Spleen (tissue), 7 donors: ENCODE measurements around the gene ANKAR.

Source experiments
- POLR2A ChIP-seq, 3 donors: fragments of 450-650 bp; IDR thresholded peaks; one replicate each; pipeline ENCODE4 v1.5.1; 2017; ENCODE audit warnings: antibody characterized with exemption in 3 of 3, mild to moderate bottlenecking in 1 of 3
- POLR2AphosphoS5 ChIP-seq, 3 donors: sonication (generic); formaldehyde crosslinking; IDR thresholded peaks; one replicate each; pipeline ENCODE4 v1.5.1; 2017; ENCODE audit warnings: antibody characterized with exemption in 3 of 3
- TF ChIP-seq, protein P1 (sequence below), 11 experiments: fragments of 200-600 bp in 7 of 11; fragments of 450-650 bp in 4 of 11; sonication (generic) in 4 of 11; IDR thresholded peaks in 8 of 11; conservative IDR thresholded peaks in 3 of 11; 1 replicate in 7 of 11; 2 replicates in 4 of 11; pipeline versions ENCODE4 v1.4.0 to v1.8.0; 2016 to 2021; ENCODE audit warnings: antibody characterized with exemption in 11 of 11, inconsistent platforms in 4 of 11, mild to moderate bottlenecking in 1 of 11
- donor health status: DM: no; HTN: no; CAD: no; lungs with moderate emphysema.
- donor health status: DM: no; HTN: no; CAD: no.
- donor health status: DM: no; HTN: no; CAD: no.

DNA sequence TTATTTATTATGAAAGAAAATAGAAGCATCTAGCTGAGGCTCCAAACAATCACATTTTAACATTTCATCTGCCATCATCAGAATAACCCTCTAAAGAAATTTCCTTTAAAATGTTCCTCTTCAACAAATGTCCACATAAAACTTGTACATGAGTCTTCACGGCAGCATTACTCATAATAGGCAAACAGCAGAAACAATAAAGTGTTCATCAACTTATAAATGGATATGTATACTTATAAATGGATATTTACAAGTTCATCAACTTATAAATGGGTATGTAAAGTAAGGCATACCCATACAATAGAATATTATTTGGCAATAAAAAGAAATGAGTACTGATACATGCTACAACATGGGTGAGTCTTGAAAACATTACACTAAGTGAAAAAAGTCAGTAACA, 46.7 kb upstream of the ANKAR start:
- TF ChIP-seq, protein P1, sequence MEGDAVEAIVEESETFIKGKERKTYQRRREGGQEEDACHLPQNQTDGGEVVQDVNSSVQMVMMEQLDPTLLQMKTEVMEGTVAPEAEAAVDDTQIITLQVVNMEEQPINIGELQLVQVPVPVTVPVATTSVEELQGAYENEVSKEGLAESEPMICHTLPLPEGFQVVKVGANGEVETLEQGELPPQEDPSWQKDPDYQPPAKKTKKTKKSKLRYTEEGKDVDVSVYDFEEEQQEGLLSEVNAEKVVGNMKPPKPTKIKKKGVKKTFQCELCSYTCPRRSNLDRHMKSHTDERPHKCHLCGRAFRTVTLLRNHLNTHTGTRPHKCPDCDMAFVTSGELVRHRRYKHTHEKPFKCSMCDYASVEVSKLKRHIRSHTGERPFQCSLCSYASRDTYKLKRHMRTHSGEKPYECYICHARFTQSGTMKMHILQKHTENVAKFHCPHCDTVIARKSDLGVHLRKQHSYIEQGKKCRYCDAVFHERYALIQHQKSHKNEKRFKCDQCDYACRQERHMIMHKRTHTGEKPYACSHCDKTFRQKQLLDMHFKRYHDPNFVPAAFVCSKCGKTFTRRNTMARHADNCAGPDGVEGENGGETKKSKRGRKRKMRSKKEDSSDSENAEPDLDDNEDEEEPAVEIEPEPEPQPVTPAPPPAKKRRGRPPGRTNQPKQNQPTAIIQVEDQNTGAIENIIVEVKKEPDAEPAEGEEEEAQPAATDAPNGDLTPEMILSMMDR (IDR thresholded peaks at IDR 0.05 in 8 of 11, conservative IDR thresholded peaks at IDR 0.05 in 3 of 11): no peak
- TF ChIP-seq POLR2AphosphoS5 (IDR thresholded peaks at IDR 0.05): no peak
- TF ChIP-seq POLR2A (IDR thresholded peaks at IDR 0.05): no peak
